Measurements from ENCODE around the gene NGFR. TPM values are rescaled to one million over a fixed set of nuclear protein-coding genes. Genes with fewer than 3 reads are reported as not detected.

The NGFR gene
- total and polyA plus RNA-seq, 9 donors = 0.35 to 13.2 (median 3.4) TPM

GRCh38 chr17:49483599-49484509 lies 11.2 kb upstream of the NGFR start:
- intact Hi-C loops (cut with DNase I) = no loop called here
- Histone ChIP-seq H3K4me3 (no peak overlapping the region), H3K4me1 (ENCODE audit: insufficient read depth) (no peaks in the 10 kb centered on the region), H3K27ac (no peak overlapping the region), H3K9me3 (no peaks in the 10 kb centered on the region), H3K27me3 (no peaks in the 10 kb centered on the region), H3K36me3 (no peaks in the 10 kb centered on the region)
- no peak for DNase-seq
- WGBS, 3 donors = 65 to 74% (median 70%) methylated on average over 9 of the region's 9 CpGs
- no peak for TF ChIP-seq CTCF (IDR thresholded peaks at IDR 0.05)
- TF ChIP-seq EP300 (IDR thresholded peaks at IDR 0.05) = no peak
- no peak for TF ChIP-seq POLR2A (IDR thresholded peaks at IDR 0.05)

GRCh38 chr17:49484588-49484987 lies 10.5 kb upstream of the NGFR start:
- Histone ChIP-seq H3K36me3 (no peaks in the 10 kb centered on the region), H3K4me1 (ENCODE audit: insufficient read depth) (no peaks in the 10 kb centered on the region), H3K27me3 (no peaks in the 10 kb centered on the region), H3K9me3 (no peaks in the 10 kb centered on the region), H3K4me3 (no peak overlapping the region), H3K27ac (no peak overlapping the region)
- intact Hi-C loops (cut with DNase I) = no loop called here
- DNase-seq = no peak
- TF ChIP-seq POLR2A (IDR thresholded peaks at IDR 0.05) (no peak), CTCF (IDR thresholded peaks at IDR 0.05) (no peak), EP300 (IDR thresholded peaks at IDR 0.05) (no peak)
- 76 to 79% (median 77%) methylated on average over 10 of the region's 10 CpGs for WGBS, 3 donors

GRCh38 chr17:49486012-49486641 lies 9.0 kb upstream of the NGFR start:
- Histone ChIP-seq H3K36me3 (no peaks in the 10 kb centered on the region), H3K4me3 (no peak overlapping the region), H3K4me1 (ENCODE audit: insufficient read depth) (no peaks in the 10 kb centered on the region), H3K9me3 (no peaks in the 10 kb centered on the region), H3K27me3 (no peaks in the 10 kb centered on the region), H3K27ac (no peak overlapping the region)
- no peak for TF ChIP-seq POLR2A (IDR thresholded peaks at IDR 0.05)
- no peak for TF ChIP-seq EP300 (IDR thresholded peaks at IDR 0.05)
- TF ChIP-seq CTCF (IDR thresholded peaks at IDR 0.05) = no peak
- intact Hi-C loops (cut with DNase I) = no loop called here
- 8 to 14% (median 13%) methylated on average over 13 of the region's 13 CpGs for WGBS, 3 donors
- no peak for DNase-seq

- H3K4me1 ChIP-seq (ENCODE audit: insufficient read depth) = no peaks in the 10 kb centered on the region
- H3K27ac ChIP-seq = no peak overlapping the region
- TF ChIP-seq EP300 (IDR thresholded peaks at IDR 0.05) (no peak), POLR2A (IDR thresholded peaks at IDR 0.05) (no peak), CTCF (IDR thresholded peaks at IDR 0.05) (no peak)
- no peaks in the 10 kb centered on the region for H3K9me3 ChIP-seq
- no peaks in the 10 kb centered on the region for H3K27me3 ChIP-seq
- WGBS, 3 donors = 73 to 82% (median 74%) methylated on average over 8 of the region's 8 CpGs
- DNase-seq = no peak
- no peaks in the 10 kb centered on the region for H3K36me3 ChIP-seq
- intact Hi-C loops (cut with DNase I) = no loop called here
- no peak overlapping the region for H3K4me3 ChIP-seq
These were observed 7.9 kb upstream of the NGFR start for GRCh38 chr17:49487183-49487582.

Data from ovary (tissue), 9 donors.